A172 (cell line): ENCODE results near the gene ACHE. TPM values are rescaled to one million over a fixed set of nuclear protein-coding genes. Genes with fewer than 3 reads are reported as not detected.
"Not testable (repeated sequence)": the region's sequence is repeated elsewhere in the genome, so short reads cannot be mapped to it uniquely, and the experiment has no call there.

Experiments
- DNase-seq: peaks from one replicate; pipeline ENCODE4 v3.0.0-alpha.2; 2015; ENCODE audit warnings: low spot score
- total RNA-seq: library from RNA; depleted of rRNA; stranded (reverse); fragments of >200 nt; shearing (Covaris generic); gene quantifications from 2 replicates; pipeline ENCODE4 v1.2.3, GENCODE V29; 2014; rRNA removed

The ACHE gene
- total RNA-seq, 1 experiment from 2014 or later: 1.5 TPM

- no peak for DNase-seq
Measured at GRCh38 chr7:100861616-100861985, 34.1 kb downstream of the ACHE start.

GRCh38 chr7:100860702-100861615 is 34.7 kb downstream of the ACHE start:
- no peak for DNase-seq

GRCh38 chr7:100859856-100860255 is 35.8 kb downstream of the ACHE start:
- no peak for DNase-seq

GRCh38 chr7:100856871-100857282 is 38.8 kb downstream of the ACHE start:
- no peak for DNase-seq

- DNase-seq: no peak
Measured at GRCh38 chr7:100855515-100855914, 40.2 kb downstream of the ACHE start.

- not testable (repeated sequence) for DNase-seq
Measured at GRCh38 chr7:100854899-100855298, 40.8 kb downstream of the ACHE start.

- DNase-seq: no peak
Measured at GRCh38 chr7:100854146-100854895, 41.4 kb downstream of the ACHE start.

GRCh38 chr7:100852048-100852872 is 43.4 kb downstream of the ACHE start, which contains the start of gene SLC12A9:
Gene SLC12A9, plus strand, starts transcription at chr7:100852713. Its CDS starts 1,485 bp downstream, at chr7:100854198.
- peak; percentile 82 for DNase-seq

GRCh38 chr7:100847360-100847759 is 48.3 kb downstream of the ACHE start:
- DNase-seq: no peak

- no peak for DNase-seq
Measured at GRCh38 chr7:100840470-100841100, 55.1 kb downstream of the ACHE start.

Other genes starting within 250 kb of the ACHE start
- not detected in 2 replicates for gene ACTL6B, start 239.4 kb downstream of the ACHE start, total RNA-seq
- gene GNB2, start 222.1 kb downstream of the ACHE start, total RNA-seq: 94.3 and 104 TPM in 2 replicates
- 12.5 and 16.6 TPM in 2 replicates for gene GIGYF1, start 201.6 kb downstream of the ACHE start, total RNA-seq
- gene POP7, start 189.8 kb downstream of the ACHE start, total RNA-seq: 76.9 and 110 TPM in 2 replicates
- not detected in 2 replicates for gene EPO, start 175.4 kb downstream of the ACHE start, total RNA-seq
- not detected in 2 replicates for gene ZAN, start 162.3 kb downstream of the ACHE start, total RNA-seq
- gene EPHB4, start 68.4 kb downstream of the ACHE start, total RNA-seq: 46.0 and 65.3 TPM in 2 replicates
- 9.6 and 12.4 TPM in 2 replicates for gene SLC12A9, start 43.2 kb downstream of the ACHE start, total RNA-seq
- gene TRIP6, start 28.5 kb downstream of the ACHE start, total RNA-seq: 157 and 180 TPM in 2 replicates
- gene SRRT, start 20.8 kb downstream of the ACHE start, total RNA-seq: 78.3 and 86.7 TPM in 2 replicates
- 1.8 and 3.3 TPM in 2 replicates for gene UFSP1, start 6.2 kb downstream of the ACHE start, total RNA-seq
- gene MUC3A, start 53.6 kb upstream of the ACHE start, total RNA-seq: not detected in 2 replicates
- gene MUC12, start 73.7 kb upstream of the ACHE start, total RNA-seq: not detected in 2 replicates
- not detected in 2 replicates for gene MUC17, start 124.2 kb upstream of the ACHE start, total RNA-seq
- gene TRIM56, start 189.6 kb upstream of the ACHE start, total RNA-seq: 9.4 and 13.4 TPM in 2 replicates
- 463 and 480 TPM in 2 replicates for gene SERPINE1, start 231.2 kb upstream of the ACHE start, total RNA-seq